NCI-H2171 (cell line): ENCODE results near the gene PXDC1.
"Not testable (repeated sequence)": the region's sequence is repeated elsewhere in the genome, so short reads cannot be mapped to it uniquely, and the experiment has no call there.

Source experiments
- DNase-seq: peaks from one replicate; lab custom pipeline; 2025; lab: John Stamatoyannopoulos, UW

The PXDC1 gene

DNA sequence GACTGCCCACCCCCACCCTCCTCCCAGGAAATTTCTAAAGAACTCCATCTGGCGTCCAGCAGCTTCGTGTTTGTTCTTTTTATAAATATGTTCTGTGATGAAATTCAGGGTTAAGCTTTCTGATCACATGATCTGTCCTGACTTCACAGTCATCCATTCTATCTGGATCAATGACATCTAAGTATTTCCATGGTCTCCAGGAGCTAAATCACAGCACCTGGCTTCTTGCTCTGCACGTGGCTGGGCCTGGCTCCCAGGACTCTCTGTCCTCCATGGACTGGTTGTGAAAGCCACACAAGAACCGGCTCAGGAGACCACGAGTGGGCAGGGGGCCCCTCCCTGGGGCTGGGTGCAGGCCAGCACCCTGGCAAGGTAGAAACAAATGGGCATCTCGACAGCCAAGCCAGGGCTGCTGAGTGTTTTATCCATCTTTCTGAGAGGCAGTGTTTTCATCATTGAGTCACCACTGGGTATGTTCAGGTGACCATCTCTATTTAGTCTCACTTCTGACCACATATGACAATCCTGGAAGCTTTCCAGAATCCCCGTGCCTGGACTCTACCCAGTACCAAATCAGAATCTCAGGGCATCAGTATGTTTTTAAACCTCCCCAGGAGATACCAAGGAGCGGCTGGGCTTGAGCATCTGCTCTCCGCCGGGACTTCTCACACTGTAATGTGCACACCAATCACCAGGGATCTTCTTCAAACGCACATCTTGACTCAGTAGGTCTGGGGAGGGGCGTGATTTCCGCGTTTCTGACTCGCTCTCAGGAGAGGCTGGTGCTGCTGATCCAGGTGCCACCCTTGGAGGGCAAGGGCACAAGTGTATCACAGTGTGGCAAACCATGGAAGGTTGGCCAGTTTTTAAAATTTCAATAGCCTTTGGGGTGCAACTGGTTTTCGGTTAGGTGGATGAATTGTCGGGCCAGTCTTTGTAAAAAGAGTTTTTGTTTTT, 31.6 kb upstream of the PXDC1 start:
- no peak for DNase-seq

DNA sequence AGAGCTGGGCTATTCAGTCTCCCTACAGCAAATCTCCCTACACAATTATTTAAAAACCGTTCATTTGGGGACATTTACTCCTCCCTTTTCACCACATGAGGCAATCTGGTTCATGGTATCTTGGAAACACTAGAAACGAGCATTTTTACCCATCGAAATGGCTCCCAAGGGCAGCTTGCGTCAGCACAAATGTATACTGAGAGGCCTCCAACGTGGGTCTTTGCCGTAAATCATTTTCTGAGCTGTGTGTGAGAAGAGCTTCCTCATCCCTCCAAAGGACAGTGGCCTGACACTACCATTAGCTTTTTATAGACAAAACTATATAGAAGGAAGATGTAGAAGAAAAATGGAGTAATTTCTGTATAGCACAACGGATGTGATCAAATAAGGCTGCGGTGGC, 30.0 kb upstream of the PXDC1 start:
- no peak for DNase-seq

DNA sequence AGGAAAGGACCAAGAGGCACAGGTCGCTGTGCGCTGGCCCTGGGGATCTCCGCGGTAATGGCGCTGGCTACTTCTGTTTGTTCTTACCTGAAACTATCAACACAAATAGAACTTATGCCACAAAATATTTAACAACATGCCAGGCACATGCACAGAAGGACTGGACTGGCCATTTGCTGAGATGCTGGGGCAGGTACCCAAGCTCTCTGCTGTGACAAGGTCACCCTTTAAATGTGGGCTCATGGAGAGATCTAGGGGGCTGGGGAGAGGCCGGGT, 28.0 kb upstream of the PXDC1 start:
- no peak for DNase-seq

DNA sequence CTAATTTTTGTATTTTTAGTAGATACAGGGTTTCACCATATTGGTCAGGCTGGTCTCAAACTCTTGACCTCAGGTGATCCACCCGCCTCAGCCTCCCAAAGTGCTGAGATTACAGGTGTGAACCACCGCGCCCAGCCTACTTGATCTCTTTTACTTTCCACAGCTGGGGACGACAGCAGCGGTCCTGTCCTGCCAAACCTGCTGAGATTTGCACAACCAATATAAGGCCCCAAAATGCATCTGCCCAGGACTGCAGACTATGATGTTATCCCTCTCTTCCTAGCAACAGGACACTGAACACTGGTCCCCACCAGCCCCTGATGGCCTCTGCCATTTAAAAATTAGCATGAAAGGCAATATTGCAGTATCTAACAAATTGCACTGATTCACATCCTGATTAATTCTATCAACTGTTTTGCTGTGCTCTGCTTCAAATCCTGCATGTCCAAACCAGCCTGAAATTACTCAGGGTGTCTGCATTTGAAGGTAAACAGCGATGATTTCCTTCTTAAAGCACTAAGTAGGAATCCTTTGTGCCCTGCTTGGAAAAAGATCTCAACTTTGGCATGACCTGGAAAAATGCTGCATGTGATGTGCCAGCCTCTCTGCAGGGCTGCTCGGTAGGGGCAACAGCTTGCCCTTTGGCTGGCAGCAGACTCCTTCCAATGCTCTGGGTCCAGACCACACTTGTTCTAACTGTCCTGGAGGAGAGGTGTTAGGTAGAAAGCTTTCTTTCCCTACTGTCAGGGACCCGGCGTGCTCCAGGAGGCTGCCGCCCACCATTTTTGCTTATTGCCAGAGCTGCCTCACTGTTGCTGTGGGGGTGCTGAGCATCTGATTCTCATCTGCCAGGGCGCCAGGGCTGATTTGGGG, 27.4 kb upstream of the PXDC1 start:
- no peak for DNase-seq

DNA sequence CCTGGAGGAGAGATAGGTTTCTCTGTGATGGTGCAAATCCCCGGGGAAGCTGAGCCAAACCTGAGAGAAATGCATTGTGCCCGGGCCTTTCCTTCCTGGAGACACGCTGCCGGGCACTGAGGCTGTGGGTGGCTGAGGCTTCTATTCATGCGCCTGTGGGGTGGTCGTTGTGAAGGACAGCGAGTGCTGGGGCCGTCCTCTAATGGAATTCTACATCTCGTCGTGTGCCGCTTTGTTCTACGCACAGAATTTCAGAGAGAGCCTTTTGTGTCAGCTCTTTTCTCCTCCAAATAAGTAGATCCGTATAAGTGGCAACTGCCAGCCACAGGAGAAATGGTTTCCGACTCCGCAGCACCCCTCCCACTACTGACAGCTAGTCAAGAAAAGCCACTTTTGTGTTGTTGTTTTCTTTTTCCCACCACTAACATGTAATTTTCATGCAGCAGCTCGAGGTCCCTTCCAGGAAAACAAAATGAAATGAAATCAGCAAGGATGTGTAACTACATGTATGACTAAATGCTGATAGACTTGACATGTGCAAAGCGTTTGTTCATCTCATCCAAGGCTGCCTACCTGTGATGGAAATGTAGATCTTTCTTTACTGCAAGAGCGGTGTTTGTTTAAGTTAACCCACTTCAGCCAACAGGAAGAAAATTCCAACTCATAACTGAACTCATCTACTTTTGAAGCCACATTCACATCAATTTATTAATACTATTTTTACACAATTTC, 26.4 kb upstream of the PXDC1 start:
- DNase-seq = no peak

DNA sequence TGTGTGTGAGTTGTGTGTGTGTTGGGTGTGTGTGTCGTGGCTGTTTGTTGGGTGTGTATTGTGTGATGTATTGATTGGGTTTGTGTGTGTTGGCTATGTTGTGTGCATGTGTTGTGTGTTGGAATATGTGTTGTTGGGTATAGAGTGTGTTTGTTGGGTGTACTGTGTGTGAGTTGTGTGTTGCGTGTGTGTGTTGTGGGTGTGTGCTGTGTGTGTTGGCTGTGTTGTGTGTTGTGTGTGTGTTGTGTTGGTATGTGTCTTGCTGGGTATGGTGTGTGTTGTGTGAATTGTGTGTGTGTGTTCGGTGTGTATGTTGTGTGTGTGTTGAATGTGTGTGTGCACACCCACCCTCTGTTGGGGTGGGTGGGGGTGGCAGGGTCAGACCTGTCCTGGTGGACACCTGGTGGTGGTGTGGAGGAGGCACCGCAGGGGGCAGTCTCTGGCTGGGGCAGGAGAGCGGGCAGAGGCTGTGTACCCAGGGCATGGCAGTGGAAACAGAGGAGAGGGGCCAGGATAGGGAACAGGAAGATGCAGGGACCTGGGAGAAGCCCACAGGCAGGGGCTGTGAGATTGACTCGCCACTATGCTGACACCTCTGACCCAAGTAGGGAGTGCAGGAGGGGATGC, 25.5 kb upstream of the PXDC1 start:
- DNase-seq = no peak

DNA sequence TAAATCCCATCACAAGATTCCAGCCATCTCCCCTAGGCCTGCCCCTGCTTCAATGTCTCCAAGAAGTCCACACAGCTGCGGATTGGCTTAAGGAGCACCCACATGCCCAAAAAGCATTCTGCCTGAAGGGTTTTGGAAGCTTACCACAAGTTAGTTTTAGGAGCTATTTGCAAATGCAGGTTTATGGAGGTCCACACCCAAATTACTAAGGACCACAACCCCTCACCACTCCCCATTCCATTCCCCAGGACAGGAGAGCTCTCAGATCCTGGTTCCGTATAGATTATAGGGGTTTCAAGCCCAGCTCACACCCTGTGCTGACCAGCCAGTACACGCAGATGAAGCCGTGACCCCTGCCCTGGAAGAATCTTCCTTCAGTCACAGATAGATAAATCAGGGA, 24.3 kb upstream of the PXDC1 start:
- DNase-seq = no peak

DNA sequence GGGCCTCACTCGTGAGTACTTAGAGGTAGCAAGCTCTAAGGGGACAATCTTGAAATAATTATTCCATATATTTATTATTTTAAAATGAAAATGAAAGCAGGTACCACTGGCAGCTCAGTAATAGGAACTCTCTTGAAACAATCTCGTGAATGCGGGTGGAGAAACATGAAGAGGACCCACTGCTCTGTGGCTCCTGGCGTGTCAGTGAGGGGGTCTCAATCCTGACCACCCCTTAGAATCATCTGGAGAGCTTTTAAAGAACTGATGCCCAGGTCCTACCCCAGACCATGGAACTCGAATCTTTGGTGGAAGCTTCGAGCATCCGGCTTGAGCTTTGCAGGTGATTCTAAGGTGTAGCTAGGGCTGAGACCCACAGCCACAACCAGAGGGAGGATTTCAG, 23.9 kb upstream of the PXDC1 start:
- no peak for DNase-seq

DNA sequence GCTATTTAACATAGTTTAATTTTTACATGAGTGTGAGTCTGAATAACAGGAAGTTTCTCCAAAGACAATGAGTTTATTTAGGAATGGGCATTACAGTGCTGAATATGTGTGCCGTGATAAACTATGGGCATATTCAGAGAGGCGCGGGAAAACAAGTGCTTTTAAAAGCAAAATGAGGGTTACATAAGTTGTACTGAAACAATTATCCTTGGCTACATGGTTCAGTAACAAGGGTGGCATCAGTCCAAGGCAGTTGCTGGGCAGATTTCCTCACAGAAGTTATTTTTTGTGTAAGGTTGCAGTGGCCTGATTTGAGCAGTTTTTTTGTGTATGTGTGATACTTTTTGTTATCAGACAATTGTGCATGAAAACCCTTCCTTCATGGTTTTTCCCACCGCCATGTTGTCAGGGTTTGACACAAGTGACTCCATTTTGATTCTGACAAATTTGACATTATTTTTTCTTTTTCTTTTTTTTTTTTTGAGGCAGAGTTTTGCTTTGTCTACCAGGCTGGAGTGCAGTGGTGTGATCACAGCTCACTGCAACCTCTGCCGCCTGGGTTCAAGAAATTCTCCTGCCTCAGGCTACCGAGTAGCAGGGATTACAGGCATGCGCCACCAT, 22.3 kb upstream of the PXDC1 start:
- DNase-seq = peak; percentile 10

DNA sequence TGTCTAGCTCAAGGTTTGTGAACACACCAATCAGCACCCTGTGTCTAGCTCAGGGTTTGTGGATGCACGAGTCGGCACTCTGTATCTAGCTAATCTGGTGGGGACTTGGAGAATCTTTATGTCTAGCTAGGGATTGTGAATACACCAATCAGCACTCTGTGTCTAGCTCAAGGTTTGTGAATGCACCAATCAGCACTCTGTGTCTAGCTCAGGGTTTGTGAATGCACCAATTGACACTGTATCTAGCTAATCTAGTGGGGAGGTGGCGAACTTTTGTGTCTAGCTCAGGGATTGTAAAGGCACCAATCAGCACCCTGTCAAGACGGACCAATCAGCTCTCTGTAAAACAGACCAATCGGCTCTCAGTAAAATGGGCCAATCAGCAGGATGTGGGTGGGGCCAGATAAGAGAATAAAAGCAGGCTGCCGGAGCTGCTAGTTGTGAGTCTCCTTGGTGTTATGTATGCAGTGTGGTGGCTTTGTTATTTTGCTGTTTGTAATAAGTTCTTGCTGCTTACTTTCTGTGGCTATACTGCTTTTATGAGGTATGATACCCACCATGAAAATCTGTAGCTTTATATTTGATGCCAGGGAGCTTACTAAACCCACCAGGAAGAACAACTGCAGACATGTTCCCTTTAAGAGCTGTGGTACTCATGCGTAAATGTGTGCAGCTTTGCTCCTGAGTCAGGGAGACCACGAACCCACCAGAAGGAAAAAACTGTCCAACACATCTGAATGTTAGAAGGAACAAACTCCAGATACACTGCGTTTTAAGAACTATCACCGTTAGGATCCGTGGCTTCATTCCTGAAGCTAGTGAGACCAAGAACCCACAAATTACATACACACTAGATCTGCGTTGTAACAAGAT, 20.9 kb upstream of the PXDC1 start:
- DNase-seq = not testable (repeated sequence)

DNA sequence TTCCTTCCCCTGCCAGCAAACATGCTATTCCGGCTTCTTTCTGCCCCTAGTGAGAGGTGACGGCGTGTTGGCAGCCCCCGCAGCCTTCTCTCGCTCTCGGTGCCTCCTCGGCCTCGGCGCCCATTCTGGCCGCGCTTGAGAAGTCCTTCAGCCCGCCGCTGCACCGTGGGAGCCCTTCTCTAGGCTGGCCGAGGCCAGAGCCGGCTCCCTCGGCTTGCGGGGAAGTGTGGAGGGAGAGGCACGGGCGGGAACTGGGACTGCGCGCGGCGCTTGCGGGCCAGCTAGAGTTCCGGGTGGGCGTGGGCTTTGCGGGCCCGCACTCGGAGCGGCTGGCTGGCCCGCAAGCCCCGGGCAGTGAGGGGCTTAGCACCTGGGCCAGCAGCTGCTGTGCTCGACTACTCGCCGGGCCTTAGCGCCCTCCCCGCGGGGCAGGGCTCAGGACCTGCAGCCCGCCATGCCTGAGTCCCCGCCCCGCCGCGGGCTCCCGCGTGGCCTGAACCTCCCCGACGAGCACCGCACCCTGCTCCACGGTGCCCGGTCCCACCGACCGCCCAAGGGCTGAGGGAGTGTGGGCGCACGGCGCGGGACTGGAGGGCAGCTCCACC, 20.0 kb upstream of the PXDC1 start:
- no peak for DNase-seq

DNA sequence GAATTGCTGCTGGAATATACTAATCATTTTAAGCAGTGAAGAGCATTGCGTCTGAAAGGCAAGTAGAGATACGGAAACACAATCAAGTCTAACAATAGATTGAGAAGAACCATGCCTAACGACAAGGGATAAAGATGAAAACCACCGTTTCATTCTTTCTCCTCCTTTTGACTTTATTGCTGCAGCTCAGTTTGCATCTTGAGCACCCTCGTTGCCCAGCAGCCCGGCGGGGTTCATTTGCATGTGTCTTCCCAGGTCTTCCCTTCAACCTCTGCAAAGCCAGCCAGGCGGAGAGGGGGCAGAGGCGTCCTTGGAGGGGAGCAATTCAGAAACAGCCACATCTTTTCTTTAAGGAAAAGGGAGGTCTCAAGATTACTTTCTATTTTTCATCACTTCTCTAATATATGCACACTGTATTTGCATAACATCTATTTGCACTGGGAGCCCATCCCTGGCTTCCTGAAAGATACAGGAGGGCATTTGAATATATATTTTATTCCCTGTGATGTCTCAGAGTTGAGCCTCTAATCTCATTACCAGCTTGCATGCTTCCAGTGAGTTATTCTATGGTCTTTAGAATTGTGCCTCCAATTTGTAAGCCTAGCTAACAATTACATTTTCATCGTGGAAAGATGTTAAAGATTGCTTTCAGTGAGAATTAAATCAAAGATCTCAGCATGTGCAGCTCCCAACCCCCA, 18.7 kb upstream of the PXDC1 start:
- DNase-seq = no peak

DNA sequence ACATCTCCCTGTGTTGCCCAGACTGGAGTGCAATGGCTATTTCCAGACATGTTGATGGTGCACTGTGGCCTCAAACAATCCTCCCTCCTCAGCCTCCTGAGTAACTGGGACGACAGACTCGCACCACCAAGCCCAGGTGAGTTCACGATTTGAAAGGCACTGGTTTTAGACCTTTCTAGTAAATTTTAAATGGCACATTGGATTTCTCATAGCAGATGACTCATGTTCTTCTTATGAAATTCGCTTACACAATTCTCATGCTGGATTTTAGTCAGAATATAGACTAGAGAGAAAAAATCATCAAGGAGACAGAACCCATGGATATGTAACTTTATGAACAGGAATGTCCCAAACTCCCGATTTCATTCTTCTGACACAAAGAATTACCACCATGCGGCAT, 18.1 kb upstream of the PXDC1 start:
- no peak for DNase-seq

DNA sequence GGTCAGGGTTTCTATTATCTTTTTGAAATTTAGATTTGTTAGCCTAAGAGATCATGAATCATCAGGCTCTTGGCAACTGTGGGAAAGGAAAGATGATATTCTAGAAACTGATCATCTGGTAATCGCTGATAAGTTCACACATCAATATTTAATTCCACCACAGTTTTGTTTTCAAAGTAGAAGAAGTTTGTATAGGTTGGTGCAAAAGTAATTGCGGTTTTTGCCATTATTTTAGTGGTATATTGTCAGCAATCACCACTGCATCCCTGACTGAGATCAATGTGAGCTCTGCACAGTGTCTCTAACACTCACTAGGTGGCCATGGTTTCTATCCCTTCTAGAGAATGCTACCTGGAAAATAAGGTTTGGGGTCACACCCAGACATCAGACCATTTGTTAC, 17.0 kb upstream of the PXDC1 start:
- no peak for DNase-seq

DNA sequence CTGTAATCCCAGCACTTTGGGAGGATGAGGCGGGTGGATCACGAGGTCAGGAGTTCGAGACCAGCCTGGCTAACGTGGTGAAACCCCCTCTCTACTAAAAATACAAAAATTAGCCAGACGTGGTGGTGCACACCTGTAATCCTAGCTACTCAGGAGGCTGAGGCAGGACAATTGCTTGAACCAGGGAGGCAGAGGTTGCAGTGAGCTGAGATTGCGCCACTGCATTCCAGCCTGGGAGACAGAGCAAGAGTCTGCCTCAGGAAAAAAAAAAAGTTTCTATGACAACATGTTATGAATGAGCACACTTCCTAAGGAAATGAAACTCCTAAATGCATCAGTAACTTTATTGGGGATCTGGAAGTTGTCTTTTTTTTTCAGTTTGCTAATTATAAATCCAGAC, 16.0 kb upstream of the PXDC1 start:
- DNase-seq = not testable (repeated sequence)

DNA sequence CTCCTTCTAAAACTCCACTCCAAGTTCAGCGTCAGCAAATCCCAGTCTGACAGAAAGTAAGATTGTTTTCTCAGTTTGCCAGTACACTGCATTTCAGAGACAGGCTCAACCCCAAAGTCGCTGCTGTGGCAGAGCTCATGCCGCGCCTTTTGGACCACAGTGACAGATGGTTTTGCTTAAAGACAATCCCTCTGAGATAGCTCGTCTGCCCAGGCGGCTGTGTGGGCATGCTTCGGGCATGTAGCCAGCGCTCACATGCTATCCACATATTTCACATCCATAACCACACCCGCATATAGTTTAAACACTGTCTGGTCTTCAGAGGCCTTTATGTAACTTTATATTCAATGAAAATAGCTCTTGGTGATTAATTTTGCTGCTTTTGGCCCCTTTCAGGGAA, 14.7 kb upstream of the PXDC1 start:
- DNase-seq = peak; percentile 92

DNA sequence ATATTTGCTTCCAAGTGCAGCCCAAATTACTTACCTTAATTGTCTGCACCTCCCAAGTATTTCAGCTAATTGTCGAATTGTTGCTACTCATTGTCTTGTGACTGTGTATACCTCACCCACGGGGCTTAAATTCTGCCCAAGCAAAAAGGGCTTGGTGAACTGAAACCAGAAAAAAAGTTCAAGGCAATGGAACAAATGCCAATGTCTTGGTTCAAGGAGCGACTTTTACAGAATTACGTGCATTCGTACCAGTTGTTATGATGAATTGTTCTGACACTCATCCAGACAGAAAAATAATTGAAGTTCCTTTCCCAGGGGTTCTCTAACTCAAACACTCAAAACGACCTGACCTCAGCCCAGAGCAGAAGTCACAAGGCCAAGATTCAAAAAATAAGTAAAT, 13.9 kb upstream of the PXDC1 start:
- no peak for DNase-seq

DNA sequence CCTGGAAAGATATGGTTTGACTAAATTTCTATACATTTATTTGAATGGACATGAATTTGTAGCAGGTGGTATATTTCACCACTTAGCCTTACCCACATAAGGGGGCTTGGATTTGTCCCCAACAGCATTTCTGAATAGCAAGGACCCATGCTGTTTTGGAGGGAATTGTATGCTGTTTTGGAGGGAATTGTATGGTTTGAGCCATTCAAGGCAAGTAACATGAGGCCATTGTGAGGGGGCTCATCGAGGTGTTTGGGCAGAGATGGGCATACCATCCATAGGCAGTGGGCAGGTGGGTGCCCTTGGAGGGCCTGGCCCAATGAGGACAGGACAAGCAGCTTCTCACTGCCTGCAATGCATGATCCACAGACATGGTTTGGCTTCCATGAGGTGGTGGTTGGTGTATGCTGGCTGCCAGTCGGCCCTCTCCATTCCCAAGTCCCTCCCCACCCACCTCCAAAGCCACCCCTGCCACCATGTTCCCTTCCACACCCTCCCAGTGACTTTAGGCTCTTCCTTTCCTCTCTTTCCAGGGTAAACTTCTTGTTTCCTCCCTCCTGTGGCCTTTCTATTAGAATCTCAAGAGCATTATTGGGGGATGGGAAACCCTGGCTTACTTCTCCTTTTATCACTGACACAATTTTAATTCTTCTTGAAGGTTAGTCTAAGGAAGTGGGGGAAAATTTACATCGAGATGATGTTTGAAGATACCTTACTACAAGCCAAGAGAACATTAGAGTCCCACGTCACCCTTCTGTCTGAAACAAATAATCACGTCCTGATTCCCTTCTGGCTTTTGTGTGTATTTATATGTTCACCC, 13.2 kb upstream of the PXDC1 start:
- DNase-seq = no peak

DNA sequence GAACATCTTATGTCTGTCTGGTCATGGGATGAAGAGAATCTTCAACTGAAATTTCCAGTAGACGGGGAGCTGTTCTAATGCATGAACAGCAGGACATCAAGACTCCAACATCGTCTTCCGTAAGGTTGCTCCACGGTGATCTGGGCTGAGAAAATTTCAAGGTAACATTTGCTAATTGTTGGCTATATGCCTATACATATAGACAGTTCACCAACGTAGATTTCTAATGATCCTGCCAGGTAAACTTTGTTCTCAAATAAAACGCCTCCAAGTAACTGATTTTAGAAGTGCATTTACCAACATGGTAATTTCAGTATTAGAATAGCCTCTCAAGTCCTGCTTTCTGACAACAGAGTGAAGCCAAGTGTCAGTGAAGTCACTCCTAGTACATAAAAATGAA, 11.3 kb upstream of the PXDC1 start:
- DNase-seq = no peak
